HL-60 (cell line): Measurements from ENCODE around the gene IQGAP2.

Experiments used
- DNase-seq, 2 experiments: peaks; one replicate each; pipeline ENCODE4 v3.0.0-alpha.2; 2010 to 2020; ENCODE audit warnings: low read depth in 1 of 2, low spot score in 1 of 2
- H3K27ac ChIP-seq: fragments of 250-450 bp; sonication (Bioruptor Pico); replicated peaks from 2 replicates; pipeline ENCODE4 v1.5.1; 2020; ENCODE audit warnings: mild to moderate bottlenecking, moderate library complexity
- H3K27me3 ChIP-seq: fragments of 250-450 bp; sonication (Bioruptor Pico); 2 replicates; pipeline ENCODE4 v1.5.1; 2021; ENCODE audit warnings: mild to moderate bottlenecking, moderate library complexity; ENCODE audit not compliant: insufficient read depth, poor library complexity, severe bottlenecking
- H3K4me3 ChIP-seq: replicated peaks from 2 replicates; pipeline ENCODE4 v1.5.1; 2011; ENCODE audit warnings: mild to moderate bottlenecking, control low read depth, low read length; ENCODE audit not compliant: insufficient read depth
- GABPA ChIP-seq: IDR thresholded peaks from 2 replicates; pipeline ENCODE4 v1.6.1; 2012; ENCODE audit warnings: low read depth
- POLR2AphosphoS5 ChIP-seq: IDR thresholded peaks from 2 replicates; pipeline ENCODE4 v1.6.1; 2012; ENCODE audit warnings: low read depth
- SPI1 ChIP-seq: IDR thresholded peaks from 2 replicates; pipeline ENCODE4 v1.6.1; 2012; ENCODE audit warnings: low read depth, mild to moderate bottlenecking, borderline replicate concordance
- TF ChIP-seq, protein P1 (sequence below): IDR thresholded peaks from 2 replicates; pipeline ENCODE4 v1.6.1; 2012; ENCODE audit warnings: low read depth; ENCODE audit not compliant: insufficient replicate concordance
- TF ChIP-seq, protein P2 (sequence below): IDR thresholded peaks from one replicate; pipeline ENCODE4 v1.5.1; 2011; ENCODE audit warnings: low read length, control low read depth, inconsistent platforms; ENCODE audit not compliant: insufficient read depth

Gene IQGAP2

DNA sequence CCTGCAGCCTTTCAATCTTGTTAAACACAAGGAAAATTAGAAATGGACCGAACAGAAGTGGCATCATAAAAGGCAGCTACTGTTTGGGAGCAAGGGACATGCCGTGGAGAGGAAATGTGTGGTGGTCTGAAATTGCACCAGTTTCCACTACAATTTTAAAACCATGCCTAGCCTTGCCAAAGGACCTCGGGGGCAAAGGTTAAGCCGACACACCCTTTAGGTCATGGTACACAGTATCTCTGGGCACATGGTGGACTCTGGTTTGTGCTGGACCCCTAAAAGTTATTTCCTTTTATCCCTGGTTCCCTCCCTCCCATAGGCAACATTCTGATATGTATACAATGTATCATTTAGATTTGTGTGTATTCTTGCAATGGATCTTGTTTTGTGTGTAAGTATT is 142.1 kb downstream of the IQGAP2 start:
- Histone ChIP-seq H3K27ac (no peak overlapping the region), H3K27me3 (no peaks in the 10 kb centered on the region), H3K4me3 (no peak overlapping the region)
- DNase-seq, result no peak
- TF ChIP-seq GABPA (no peak), SPI1 (no peak), POLR2AphosphoS5 (no peak)
- TF ChIP-seq, protein P1, sequence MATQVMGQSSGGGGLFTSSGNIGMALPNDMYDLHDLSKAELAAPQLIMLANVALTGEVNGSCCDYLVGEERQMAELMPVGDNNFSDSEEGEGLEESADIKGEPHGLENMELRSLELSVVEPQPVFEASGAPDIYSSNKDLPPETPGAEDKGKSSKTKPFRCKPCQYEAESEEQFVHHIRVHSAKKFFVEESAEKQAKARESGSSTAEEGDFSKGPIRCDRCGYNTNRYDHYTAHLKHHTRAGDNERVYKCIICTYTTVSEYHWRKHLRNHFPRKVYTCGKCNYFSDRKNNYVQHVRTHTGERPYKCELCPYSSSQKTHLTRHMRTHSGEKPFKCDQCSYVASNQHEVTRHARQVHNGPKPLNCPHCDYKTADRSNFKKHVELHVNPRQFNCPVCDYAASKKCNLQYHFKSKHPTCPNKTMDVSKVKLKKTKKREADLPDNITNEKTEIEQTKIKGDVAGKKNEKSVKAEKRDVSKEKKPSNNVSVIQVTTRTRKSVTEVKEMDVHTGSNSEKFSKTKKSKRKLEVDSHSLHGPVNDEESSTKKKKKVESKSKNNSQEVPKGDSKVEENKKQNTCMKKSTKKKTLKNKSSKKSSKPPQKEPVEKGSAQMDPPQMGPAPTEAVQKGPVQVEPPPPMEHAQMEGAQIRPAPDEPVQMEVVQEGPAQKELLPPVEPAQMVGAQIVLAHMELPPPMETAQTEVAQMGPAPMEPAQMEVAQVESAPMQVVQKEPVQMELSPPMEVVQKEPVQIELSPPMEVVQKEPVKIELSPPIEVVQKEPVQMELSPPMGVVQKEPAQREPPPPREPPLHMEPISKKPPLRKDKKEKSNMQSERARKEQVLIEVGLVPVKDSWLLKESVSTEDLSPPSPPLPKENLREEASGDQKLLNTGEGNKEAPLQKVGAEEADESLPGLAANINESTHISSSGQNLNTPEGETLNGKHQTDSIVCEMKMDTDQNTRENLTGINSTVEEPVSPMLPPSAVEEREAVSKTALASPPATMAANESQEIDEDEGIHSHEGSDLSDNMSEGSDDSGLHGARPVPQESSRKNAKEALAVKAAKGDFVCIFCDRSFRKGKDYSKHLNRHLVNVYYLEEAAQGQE, result no peak
- TF ChIP-seq, protein P2, sequence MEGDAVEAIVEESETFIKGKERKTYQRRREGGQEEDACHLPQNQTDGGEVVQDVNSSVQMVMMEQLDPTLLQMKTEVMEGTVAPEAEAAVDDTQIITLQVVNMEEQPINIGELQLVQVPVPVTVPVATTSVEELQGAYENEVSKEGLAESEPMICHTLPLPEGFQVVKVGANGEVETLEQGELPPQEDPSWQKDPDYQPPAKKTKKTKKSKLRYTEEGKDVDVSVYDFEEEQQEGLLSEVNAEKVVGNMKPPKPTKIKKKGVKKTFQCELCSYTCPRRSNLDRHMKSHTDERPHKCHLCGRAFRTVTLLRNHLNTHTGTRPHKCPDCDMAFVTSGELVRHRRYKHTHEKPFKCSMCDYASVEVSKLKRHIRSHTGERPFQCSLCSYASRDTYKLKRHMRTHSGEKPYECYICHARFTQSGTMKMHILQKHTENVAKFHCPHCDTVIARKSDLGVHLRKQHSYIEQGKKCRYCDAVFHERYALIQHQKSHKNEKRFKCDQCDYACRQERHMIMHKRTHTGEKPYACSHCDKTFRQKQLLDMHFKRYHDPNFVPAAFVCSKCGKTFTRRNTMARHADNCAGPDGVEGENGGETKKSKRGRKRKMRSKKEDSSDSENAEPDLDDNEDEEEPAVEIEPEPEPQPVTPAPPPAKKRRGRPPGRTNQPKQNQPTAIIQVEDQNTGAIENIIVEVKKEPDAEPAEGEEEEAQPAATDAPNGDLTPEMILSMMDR, result no peak

DNA sequence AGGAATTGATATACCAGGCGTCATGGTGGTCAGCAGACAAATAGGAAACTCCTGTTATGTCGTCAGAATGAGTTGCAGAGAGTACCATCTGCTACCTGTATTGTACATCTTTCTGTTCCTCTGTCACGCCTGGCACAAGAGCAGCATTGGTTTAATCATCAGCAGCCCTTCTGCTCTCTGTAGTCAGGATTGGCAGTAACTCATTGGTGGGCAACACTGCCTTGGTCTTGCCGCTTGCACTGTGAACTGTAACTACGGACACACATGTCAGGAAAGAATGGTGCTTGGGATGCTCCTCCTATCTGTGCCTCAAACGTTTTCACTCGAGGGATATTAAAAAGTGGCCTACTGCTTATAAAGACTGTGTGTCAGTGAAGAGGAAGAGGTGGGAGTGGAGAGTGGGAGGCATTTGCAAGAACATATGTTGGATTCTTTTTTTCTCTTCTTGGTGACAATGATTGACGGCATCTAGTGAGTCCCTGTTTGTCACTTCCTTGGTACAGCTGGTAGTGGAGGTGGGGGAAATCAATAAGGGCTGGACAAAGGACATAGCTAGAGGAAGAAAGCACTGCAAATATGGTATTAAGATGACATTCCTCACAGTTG is 143.5 kb downstream of the IQGAP2 start:
- TF ChIP-seq SPI1, result no peak
- TF ChIP-seq, protein P2, result no peak
- Histone ChIP-seq H3K27ac (no peak overlapping the region), H3K27me3 (no peaks in the 10 kb centered on the region), H3K4me3 (no peak overlapping the region)
- no peak for DNase-seq

DNA sequence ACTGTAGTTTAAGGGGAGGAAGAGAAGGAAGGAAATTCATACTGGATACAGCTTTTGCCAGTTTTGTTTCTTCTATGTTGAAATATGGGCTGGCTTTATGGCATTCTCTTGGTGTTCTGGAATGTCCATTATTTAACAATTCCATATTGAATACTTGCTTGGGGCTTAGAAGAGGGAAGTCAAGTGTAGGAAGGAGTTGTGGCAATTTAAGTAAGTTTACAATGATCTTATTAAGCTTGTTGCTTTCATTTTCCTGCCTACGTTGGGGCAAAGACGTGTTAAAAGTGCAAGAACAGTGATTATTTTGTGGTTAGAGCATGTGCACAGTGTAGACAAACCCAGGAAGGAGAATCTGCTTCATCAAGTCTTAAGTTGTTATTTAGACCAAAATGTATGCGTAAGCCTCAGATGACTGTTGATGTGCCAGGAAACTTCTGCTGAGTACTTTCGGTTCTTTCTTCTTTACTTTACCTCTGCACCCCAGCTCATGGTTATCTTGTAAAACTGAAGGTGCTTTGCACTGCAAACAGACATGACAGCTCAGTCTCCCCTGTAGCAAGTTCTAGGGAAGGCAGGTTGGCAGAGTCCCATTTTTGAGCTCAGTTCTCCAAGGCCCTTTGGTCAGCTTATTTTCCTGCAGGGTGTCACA is 144.3 kb downstream of the IQGAP2 start:
- H3K27me3 ChIP-seq, result no peaks in the 10 kb centered on the region
- no peak overlapping the region for H3K4me3 ChIP-seq
- no peak overlapping the region for H3K27ac ChIP-seq
- DNase-seq, result no peak
- TF ChIP-seq POLR2AphosphoS5 (no peak), SPI1 (no peak)

DNA sequence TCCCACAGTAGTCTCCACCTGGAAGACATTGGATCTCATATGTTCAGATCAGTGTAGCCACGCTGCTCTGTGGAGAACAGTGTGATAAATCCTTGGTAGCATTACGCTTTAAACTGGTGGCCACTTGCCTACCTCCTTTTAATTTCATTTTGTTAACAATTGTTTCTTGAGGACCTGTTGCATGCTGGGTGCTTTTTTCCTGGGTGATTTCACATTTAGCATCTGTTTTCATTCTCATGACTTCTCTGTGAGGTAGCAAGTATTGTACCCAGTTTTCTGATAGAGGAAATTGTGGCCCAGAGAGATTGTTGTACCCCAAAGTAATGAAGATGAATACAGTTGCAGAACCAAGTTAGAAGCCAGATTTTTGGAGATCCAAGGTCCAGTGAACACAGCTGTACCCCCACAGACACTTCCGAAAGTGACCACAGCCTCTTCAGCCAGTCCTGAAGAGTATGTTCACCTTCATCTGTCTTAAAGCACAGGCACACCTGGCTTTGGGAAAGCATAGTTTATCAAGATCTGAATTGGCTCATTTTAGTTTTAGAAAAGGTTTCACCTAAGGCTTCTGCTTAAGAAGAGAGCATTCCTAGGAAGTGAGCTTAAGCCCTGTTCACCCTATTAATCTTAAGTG is 144.9 kb downstream of the IQGAP2 start:
- Histone ChIP-seq H3K27me3 (no peaks in the 10 kb centered on the region), H3K4me3 (no peak overlapping the region), H3K27ac (no peak overlapping the region)
- no peak for DNase-seq
- no peak for TF ChIP-seq POLR2AphosphoS5
- TF ChIP-seq GABPA, result no peak
- TF ChIP-seq, protein P1, result no peak
- TF ChIP-seq, protein P2, result no peak
- no peak for TF ChIP-seq SPI1
